ENCODE measurements around the gene CABCOCO1. TPM values are rescaled to one million over a fixed set of nuclear protein-coding genes. Genes with fewer than 3 reads are reported as not detected.
A peak's percentile ranks its signal among the peaks of the same experiment; 100 is the strongest.

CABCOCO1 gene
- total and polyA plus RNA-seq, 2 of the 13 experiments (the other 11 are each of a cell fraction or from before 2014, with no cell fraction given), result not detected

DNA sequence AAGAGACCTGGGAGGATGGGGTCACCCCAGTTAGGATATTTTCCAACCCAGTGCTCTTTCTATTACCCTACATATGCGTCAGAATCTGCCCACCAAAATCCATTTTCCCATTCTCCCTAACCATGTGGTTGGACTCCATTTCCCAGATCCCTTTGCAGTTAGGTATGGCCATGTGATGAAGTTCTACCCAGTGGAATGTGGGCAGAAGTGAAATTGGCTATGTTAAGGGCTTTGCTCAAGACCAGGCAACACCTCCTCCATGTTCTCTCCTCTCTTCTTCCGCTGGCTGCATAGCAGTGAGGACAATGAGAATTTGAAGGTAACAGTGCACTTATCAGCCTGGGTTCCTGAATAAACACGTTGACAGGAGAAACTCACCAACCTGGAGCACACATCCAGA lies 111.3 kb downstream of the CABCOCO1 start:
- no peak overlapping the region for H3K27ac ChIP-seq (ENCODE audit: extremely low read length, insufficient read depth, low read length)
- H3K79me2 ChIP-seq (ENCODE audit: insufficient read depth, low read length), result no peaks in the 10 kb centered on the region

DNA sequence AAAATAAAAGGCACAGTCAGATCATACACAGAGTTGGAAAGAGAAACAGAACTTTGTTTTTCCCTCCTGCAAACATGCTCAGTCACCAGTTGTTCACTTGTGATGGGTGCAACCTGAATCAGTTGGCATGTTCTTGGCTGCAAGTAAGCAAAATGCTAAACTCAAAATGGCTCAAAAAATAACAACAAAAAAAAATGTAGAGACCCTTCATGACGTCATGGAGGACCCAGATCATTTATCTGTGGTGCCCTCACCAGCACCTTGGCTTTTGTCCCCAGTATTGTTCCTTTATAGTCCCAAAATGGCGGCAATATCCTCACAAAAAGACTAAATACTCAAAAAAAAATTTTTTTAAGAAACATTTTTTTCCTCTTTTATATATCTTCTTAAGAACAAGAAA lies 112.4 kb downstream of the CABCOCO1 start:
- ChIA-PET CTCF (ENCODE audit: low intra/inter-chr PET ratio, low total read pairs) (no interaction called here), POLR2A (no interaction called here)
- H3K9ac ChIP-seq (ENCODE audit: insufficient read depth, low read depth, low read length), result no peak overlapping the region
- intact Hi-C loops (cut with micrococcal nuclease; ENCODE audit: unreplicated experiment) (no loop called here), in situ Hi-C loops (cut with HindIII; ENCODE audit: extremely low pct_ligation_motif_present, low pct_unique_long_range_greater_than_20kb) (no loop called here)
- H3K4me3 ChIP-seq (replicated peaks in 1 of 3; ENCODE audit: insufficient read depth in 1 of 3, low read depth in 2 of 3, low read length in 3 of 3), result no peak overlapping the region
- FAIRE-seq (no peak), ATAC-seq (no peak), DNase-seq (ENCODE audit: low spot score) (no peak)
- no peak overlapping the region for H3K4me2 ChIP-seq (ENCODE audit: low read depth, low read length)
- BruUV-seq (replicated peaks), result no TSS peak
- H3K27me3 ChIP-seq (ENCODE audit: control insufficient read depth in 1 of 2, insufficient read depth in 2 of 2, low read length in 2 of 2), result no peaks in the 10 kb centered on the region
- no peak overlapping the region for H2AFZ ChIP-seq (ENCODE audit: low read length)
- no peaks in the 10 kb centered on the region for H3K36me3 ChIP-seq (replicated peaks in 1 of 2; ENCODE audit: control insufficient read depth in 1 of 2, insufficient read depth in 2 of 2, low read length in 2 of 2)
- no peaks in the 10 kb centered on the region for H4K20me1 ChIP-seq (ENCODE audit: insufficient read depth, low read length)
- 26% methylated on average over 2 of the region's 2 CpGs for WGBS (ENCODE audit: low lambda C conversion rate)
- H3K9me3 ChIP-seq (ENCODE audit: low read length), result no peaks in the 10 kb centered on the region
- TF ChIP-seq ZNF766 (CRISPR knock-in tag; IDR thresholded peaks at IDR 0.05; ENCODE audit: borderline replicate concordance), result no peak
- peak; percentile 85 for TF ChIP-seq ATF7 (IDR thresholded peaks at IDR 0.05)
- TF ChIP-seq ATF7 (CRISPR knock-in tag; IDR thresholded peaks at IDR 0.05), result no peak
- TF ChIP-seq CREB1 (IDR thresholded peaks at IDR 0.05), result peak; percentile 85
- no peak for TF ChIP-seq CREB1 (CRISPR knock-in tag; IDR thresholded peaks at IDR 0.05)
- H3K79me2 ChIP-seq (ENCODE audit: insufficient read depth, low read length), result no peaks in the 10 kb centered on the region
- no peak overlapping the region for H3K27ac ChIP-seq (ENCODE audit: extremely low read length, insufficient read depth, low read length)
- H3K4me1 ChIP-seq (ENCODE audit: insufficient read depth, low read length), result no peaks in the 10 kb centered on the region

More for the DNA sequence above, 111.3 kb downstream of the CABCOCO1 start:
- no TSS peak for BruUV-seq (replicated peaks)
- no peaks in the 10 kb centered on the region for H3K9me3 ChIP-seq (ENCODE audit: low read length)
- H3K36me3 ChIP-seq (replicated peaks in 1 of 2; ENCODE audit: control insufficient read depth in 1 of 2, insufficient read depth in 2 of 2, low read length in 2 of 2), result no peaks in the 10 kb centered on the region
- intact Hi-C loops (cut with micrococcal nuclease; ENCODE audit: unreplicated experiment), result no loop called here
- no peak overlapping the region for H3K4me2 ChIP-seq (ENCODE audit: low read depth, low read length)
- no peaks in the 10 kb centered on the region for H3K27me3 ChIP-seq (ENCODE audit: control insufficient read depth in 1 of 2, insufficient read depth in 2 of 2, low read length in 2 of 2)
- no peak overlapping the region for H3K9ac ChIP-seq (ENCODE audit: insufficient read depth, low read depth, low read length)
- no peak overlapping the region for H3K4me3 ChIP-seq (replicated peaks in 1 of 3; ENCODE audit: insufficient read depth in 1 of 3, low read depth in 2 of 3, low read length in 3 of 3)
- H3K4me1 ChIP-seq (ENCODE audit: insufficient read depth, low read length), result no peaks in the 10 kb centered on the region
- FAIRE-seq (no peak), ATAC-seq (no peak), DNase-seq (ENCODE audit: low spot score) (no peak)
- TF ChIP-seq ZNF772 (CRISPR knock-in tag; IDR thresholded peaks at IDR 0.05) (no peak), ZNF143 (CRISPR knock-in tag; IDR thresholded peaks at IDR 0.05) (peak; percentile 44; the same call in 1 of the 2 replicates), NR2F6 (IDR thresholded peaks at IDR 0.05) (no peak), NR2F6 (CRISPR knock-in tag; IDR thresholded peaks at IDR 0.05) (no peak)
- ChIA-PET POLR2A (no interaction called here), CTCF (ENCODE audit: low intra/inter-chr PET ratio, low total read pairs) (no interaction called here)
- no peak overlapping the region for H2AFZ ChIP-seq (ENCODE audit: low read length)
- in situ Hi-C loops (cut with HindIII; ENCODE audit: extremely low pct_ligation_motif_present, low pct_unique_long_range_greater_than_20kb), result no loop called here
- no peaks in the 10 kb centered on the region for H4K20me1 ChIP-seq (ENCODE audit: insufficient read depth, low read length)
- 49% methylated on average over 2 of the region's 3 CpGs for whole genome bisulfite sequencing (ENCODE audit: low lambda C conversion rate)

Data from HepG2 (cell line).